Measurements from ENCODE around the gene OMG. TPM values are rescaled to one million over a fixed set of nuclear protein-coding genes. Genes with fewer than 3 reads are reported as not detected.
"Not testable (repeated sequence)": the region's sequence is repeated elsewhere in the genome, so short reads cannot be mapped to it uniquely, and the experiment has no call there.

The OMG gene
- total and polyA plus RNA-seq, 2 donors (not counting 3 experiments of a cell fraction or from before 2014, with no cell fraction given): 0.86 TPM; not detected in 1

DNA sequence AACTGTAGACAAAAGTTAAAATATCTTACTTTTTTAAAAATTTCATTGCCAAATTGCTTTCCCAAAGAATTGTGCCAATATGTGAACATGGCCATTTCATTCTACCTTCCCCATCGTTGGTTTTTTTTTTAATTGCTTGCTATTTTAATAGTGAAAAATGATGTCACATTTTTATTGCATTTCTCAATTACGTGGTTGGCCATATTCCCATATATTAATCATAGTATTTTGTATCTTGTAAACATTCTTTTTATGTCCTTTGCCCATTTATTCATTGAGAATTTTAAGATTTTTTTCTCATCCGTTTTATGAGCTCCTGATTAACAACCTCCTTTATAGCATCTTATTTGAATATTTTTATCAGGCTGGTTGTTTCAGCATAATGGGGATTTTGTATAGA, 7.2 kb downstream of the OMG start:
- FAIRE-seq (no peak), DNase-seq (ENCODE audit: low read depth, low spot score) (no peak)
- H3K27ac ChIP-seq (ENCODE audit: insufficient read depth, low read depth, low read length): no peak overlapping the region
- no peak overlapping the region for H3K4me3 ChIP-seq (replicated peaks in 1 of 3; ENCODE audit: insufficient read depth in 1 of 3, low read depth in 1 of 3, low read length in 3 of 3)
- intact Hi-C loops (cut with micrococcal nuclease): no loop called here
- H3K4me2 ChIP-seq (ENCODE audit: insufficient read depth, low read length): no peak overlapping the region
- no peaks in the 10 kb centered on the region for H3K79me2 ChIP-seq (ENCODE audit: control insufficient read depth, insufficient read depth, low read length)
- ChIA-PET POLR2A (no interaction called here), CTCF (no interaction called here)
- H4K20me1 ChIP-seq (replicated peaks; ENCODE audit: control insufficient read depth, extremely low read depth, insufficient read depth, low read length): no peaks in the 10 kb centered on the region
- no TSS peak for BruUV-seq (replicated peaks)
- no peak overlapping the region for H2AFZ ChIP-seq (ENCODE audit: low read depth, low read length)
- H3K27me3 ChIP-seq (ENCODE audit: control insufficient read depth in 2 of 2, insufficient read depth in 2 of 2, low read length in 2 of 2): no peaks in the 10 kb centered on the region
- TF ChIP-seq GATA2 (IDR thresholded peaks at IDR 0.05; ENCODE audit: insufficient read depth, insufficient read length, low read depth, low read length) (no peak), JUN (IDR thresholded peaks at IDR 0.05; ENCODE audit: borderline replicate concordance, insufficient read depth, insufficient read length, low read depth) (no peak), POLR2A (IDR thresholded peaks at IDR 0.05; ENCODE audit: low read depth, low read length) (no peak), POLR2AphosphoS5 (IDR thresholded peaks at IDR 0.05; ENCODE audit: insufficient read depth, low read depth, low read length) (no peak), MYC (IDR thresholded peaks at IDR 0.05; ENCODE audit: low read depth, low read length) (no peak), EZH2 (IDR thresholded peaks at IDR 0.05; ENCODE audit: borderline replicate concordance, low read depth, low read length, severe bottlenecking) (no peak), FOS (IDR thresholded peaks at IDR 0.05; ENCODE audit: borderline replicate concordance, insufficient read depth, low read length) (no peak)
- TF ChIP-seq, protein P1, sequence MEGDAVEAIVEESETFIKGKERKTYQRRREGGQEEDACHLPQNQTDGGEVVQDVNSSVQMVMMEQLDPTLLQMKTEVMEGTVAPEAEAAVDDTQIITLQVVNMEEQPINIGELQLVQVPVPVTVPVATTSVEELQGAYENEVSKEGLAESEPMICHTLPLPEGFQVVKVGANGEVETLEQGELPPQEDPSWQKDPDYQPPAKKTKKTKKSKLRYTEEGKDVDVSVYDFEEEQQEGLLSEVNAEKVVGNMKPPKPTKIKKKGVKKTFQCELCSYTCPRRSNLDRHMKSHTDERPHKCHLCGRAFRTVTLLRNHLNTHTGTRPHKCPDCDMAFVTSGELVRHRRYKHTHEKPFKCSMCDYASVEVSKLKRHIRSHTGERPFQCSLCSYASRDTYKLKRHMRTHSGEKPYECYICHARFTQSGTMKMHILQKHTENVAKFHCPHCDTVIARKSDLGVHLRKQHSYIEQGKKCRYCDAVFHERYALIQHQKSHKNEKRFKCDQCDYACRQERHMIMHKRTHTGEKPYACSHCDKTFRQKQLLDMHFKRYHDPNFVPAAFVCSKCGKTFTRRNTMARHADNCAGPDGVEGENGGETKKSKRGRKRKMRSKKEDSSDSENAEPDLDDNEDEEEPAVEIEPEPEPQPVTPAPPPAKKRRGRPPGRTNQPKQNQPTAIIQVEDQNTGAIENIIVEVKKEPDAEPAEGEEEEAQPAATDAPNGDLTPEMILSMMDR (IDR thresholded peaks at IDR 0.05; ENCODE audit: extremely low read depth in 1 of 2, insufficient read depth in 1 of 2, low read depth in 1 of 2, low read length in 2 of 2): no peak
- TF ChIP-seq, protein P2, sequence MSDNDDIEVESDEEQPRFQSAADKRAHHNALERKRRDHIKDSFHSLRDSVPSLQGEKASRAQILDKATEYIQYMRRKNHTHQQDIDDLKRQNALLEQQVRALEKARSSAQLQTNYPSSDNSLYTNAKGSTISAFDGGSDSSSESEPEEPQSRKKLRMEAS (IDR thresholded peaks at IDR 0.05; ENCODE audit: insufficient read depth, insufficient read length): no peak
- H3K36me3 ChIP-seq (ENCODE audit: control insufficient read depth in 2 of 2, extremely low read depth in 1 of 2, insufficient read depth in 2 of 2, low read length in 2 of 2): no peaks in the 10 kb centered on the region
- no peak overlapping the region for H3K9ac ChIP-seq (replicated peaks; ENCODE audit: extremely low read depth, insufficient read depth, low read length)
- dilution Hi-C loops (cut with MboI; ENCODE audit: extremely low pct_ligation_motif_present, low sequenced_read_pairs): no loop called here
- H3K9me3 ChIP-seq (replicated peaks; ENCODE audit: control insufficient read depth, insufficient read depth, low read length): no peaks in the 10 kb centered on the region
- H3K4me1 ChIP-seq (ENCODE audit: control insufficient read depth, extremely low read depth, insufficient read depth, low read length): no peaks in the 10 kb centered on the region
- no peaks in the 10 kb centered on the region for H3K9me1 ChIP-seq (replicated peaks; ENCODE audit: control insufficient read depth, extremely low read depth, insufficient read depth, low read length)

DNA sequence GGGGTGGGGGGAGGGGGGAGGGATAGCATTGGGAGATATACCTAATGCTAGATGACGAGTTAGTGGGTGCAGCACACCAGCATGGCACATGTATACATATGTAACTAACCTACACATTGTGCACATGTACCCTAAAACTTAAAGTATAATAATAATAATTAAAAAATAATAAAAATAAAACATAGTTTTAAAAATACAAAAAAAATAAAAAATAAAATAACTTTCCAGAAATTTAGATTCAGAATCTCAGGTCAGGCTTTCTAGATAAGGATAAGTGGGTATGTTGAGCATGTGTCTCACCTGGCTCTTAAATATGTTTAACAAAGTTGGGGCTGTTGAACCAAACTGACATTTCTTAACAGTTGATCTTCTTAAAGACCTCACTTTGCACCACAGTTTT, 9.1 kb downstream of the OMG start:
- H3K9me3 ChIP-seq (replicated peaks; ENCODE audit: control insufficient read depth, insufficient read depth, low read length); dilution Hi-C loops (cut with MboI; ENCODE audit: extremely low pct_ligation_motif_present, low sequenced_read_pairs); FAIRE-seq; H3K4me3 ChIP-seq (replicated peaks in 1 of 3; ENCODE audit: insufficient read depth in 1 of 3, low read depth in 1 of 3, low read length in 3 of 3); intact Hi-C loops (cut with micrococcal nuclease); DNase-seq (ENCODE audit: low read depth, low spot score); H3K9ac ChIP-seq (replicated peaks; ENCODE audit: extremely low read depth, insufficient read depth, low read length); H3K27ac ChIP-seq (ENCODE audit: insufficient read depth, low read depth, low read length); H2AFZ ChIP-seq (ENCODE audit: low read depth, low read length); H3K4me2 ChIP-seq (ENCODE audit: insufficient read depth, low read length); H3K9me1 ChIP-seq (replicated peaks; ENCODE audit: control insufficient read depth, extremely low read depth, insufficient read depth, low read length); BruUV-seq (replicated peaks); POLR2A ChIA-PET; H3K27me3 ChIP-seq (ENCODE audit: control insufficient read depth in 2 of 2, insufficient read depth in 2 of 2, low read length in 2 of 2); H3K4me1 ChIP-seq (ENCODE audit: control insufficient read depth, extremely low read depth, insufficient read depth, low read length); CTCF ChIA-PET; H3K79me2 ChIP-seq (ENCODE audit: control insufficient read depth, insufficient read depth, low read length); H3K36me3 ChIP-seq (ENCODE audit: control insufficient read depth in 2 of 2, extremely low read depth in 1 of 2, insufficient read depth in 2 of 2, low read length in 2 of 2); H4K20me1 ChIP-seq (replicated peaks; ENCODE audit: control insufficient read depth, extremely low read depth, insufficient read depth, low read length): not testable (repeated sequence)
